IPS-NIHi11 (cell line): ENCODE results near the gene SLC7A7.
"Not testable (repeated sequence)": the region's sequence is repeated elsewhere in the genome, so short reads cannot be mapped to it uniquely, and the experiment has no call there.

Experiments
- DNase-seq: peaks from one replicate; pipeline ENCODE4 v3.0.0; 2012; ENCODE audit warnings: mixed read lengths, low spot score

The SLC7A7 gene

GRCh38 chr14:22820731-22821130 is 5.5 kb upstream of the SLC7A7 start:
- no peak for DNase-seq

GRCh38 chr14:22819151-22819988 is 4.1 kb upstream of the SLC7A7 start:
- DNase-seq: no peak

GRCh38 chr14:22814373-22814772 is 862 bp downstream of the SLC7A7 start:
- no peak for DNase-seq

GRCh38 chr14:22813145-22813544 is 2.1 kb downstream of the SLC7A7 start:
- no peak for DNase-seq

- DNase-seq: peak; percentile 67
These were observed 2.5 kb downstream of the SLC7A7 start for GRCh38 chr14:22812744-22813143.

GRCh38 chr14:22811722-22812121 is 3.5 kb downstream of the SLC7A7 start:
- DNase-seq: no peak

GRCh38 chr14:22808388-22809209 is 6.6 kb downstream of the SLC7A7 start:
- no peak for DNase-seq

- no peak for DNase-seq
These were observed 7.7 kb downstream of the SLC7A7 start for GRCh38 chr14:22807432-22808087.

- not testable (repeated sequence) for DNase-seq
These were observed 10.0 kb downstream of the SLC7A7 start for GRCh38 chr14:22805235-22805634.

- no peak for DNase-seq
These were observed 11.6 kb downstream of the SLC7A7 start for GRCh38 chr14:22803687-22803974.

- DNase-seq: no peak
These were observed 12.2 kb downstream of the SLC7A7 start for GRCh38 chr14:22802860-22803686.

GRCh38 chr14:22801716-22802115 is 13.5 kb downstream of the SLC7A7 start:
- DNase-seq: no peak

- no peak for DNase-seq
These were observed 14.9 kb downstream of the SLC7A7 start for GRCh38 chr14:22800346-22800745.

- DNase-seq: no peak
These were observed 16.7 kb downstream of the SLC7A7 start for GRCh38 chr14:22798528-22798927.

- no peak for DNase-seq
These were observed 18.0 kb downstream of the SLC7A7 start for GRCh38 chr14:22797017-22797917.

GRCh38 chr14:22796087-22796707 is 19.0 kb downstream of the SLC7A7 start:
- DNase-seq: no peak

GRCh38 chr14:22794551-22794951 is 20.7 kb downstream of the SLC7A7 start:
- DNase-seq: no peak

- DNase-seq: no peak
These were observed 21.3 kb downstream of the SLC7A7 start for GRCh38 chr14:22793976-22794375.

GRCh38 chr14:22793550-22793949 is 21.7 kb downstream of the SLC7A7 start:
- DNase-seq: not testable (repeated sequence)

- DNase-seq: no peak
These were observed 23.1 kb downstream of the SLC7A7 start for GRCh38 chr14:22792158-22792557.
